Measurements from ENCODE around the gene ADAM33. TPM values are rescaled to one million over a fixed set of nuclear protein-coding genes. Genes with fewer than 3 reads are reported as not detected.

ADAM33 gene
- total RNA-seq, 4 donors from 2014 or later = 5.6 to 175 (median 23.3) TPM

GRCh38 chr20:3691306-3691705 is 9.5 kb upstream of the ADAM33 start:
- peaks cover 0 to 4% (median 0%) of the 10 kb centered on the region in 4 donors for H3K4me1 ChIP-seq
- H3K9me3 ChIP-seq = peaks cover 0 to 2% (median 0%) of the 10 kb centered on the region in 4 donors
- no peak for DNase-seq
- no peaks in the 10 kb centered on the region for H3K27me3 ChIP-seq
- TF ChIP-seq CTCF (IDR thresholded peaks at IDR 0.05) (no peak), POLR2A (IDR thresholded peaks at IDR 0.05) (no peak)
- no peak overlapping the region for H3K27ac ChIP-seq
- no peaks in the 10 kb centered on the region for H3K36me3 ChIP-seq
- no peak overlapping the region for H3K4me3 ChIP-seq

GRCh38 chr20:3690413-3690812 is 8.6 kb upstream of the ADAM33 start:
- DNase-seq = no peak
- Histone ChIP-seq H3K36me3 (no peaks in the 10 kb centered on the region), H3K27me3 (no peaks in the 10 kb centered on the region), H3K27ac (no peak overlapping the region), H3K4me3 (no peak overlapping the region), H3K4me1 (peaks cover 0 to 4% (median 0%) of the 10 kb centered on the region in 4 donors), H3K9me3 (no peaks in the 10 kb centered on the region)
- no peak for TF ChIP-seq POLR2A (IDR thresholded peaks at IDR 0.05)
- no peak for TF ChIP-seq CTCF (IDR thresholded peaks at IDR 0.05)

DNA sequence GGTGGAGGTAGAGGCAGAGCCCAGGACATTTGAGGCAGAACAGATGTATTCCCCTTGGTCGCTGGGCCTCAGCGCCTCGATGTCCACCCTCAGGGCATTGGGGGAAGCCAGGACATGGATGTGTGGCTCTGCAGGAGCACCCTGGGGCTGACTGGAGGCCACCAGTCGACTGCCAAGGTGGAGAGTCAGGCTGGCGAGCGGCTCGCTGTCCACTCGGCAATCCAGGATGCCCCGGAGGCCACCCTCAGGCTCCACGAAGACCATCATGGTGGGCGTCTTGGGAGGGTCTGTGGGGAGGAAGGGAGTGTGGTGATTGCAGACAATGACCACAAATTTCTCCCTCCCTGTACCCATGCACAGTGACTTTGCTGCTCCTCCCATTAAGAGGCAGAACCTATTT is 8.2 kb upstream of the ADAM33 start:
- no peaks in the 10 kb centered on the region for H3K27me3 ChIP-seq
- no peaks in the 10 kb centered on the region for H3K9me3 ChIP-seq
- DNase-seq = no peak
- H3K27ac ChIP-seq = no peak overlapping the region
- TF ChIP-seq POLR2A (IDR thresholded peaks at IDR 0.05) (no peak), CTCF (IDR thresholded peaks at IDR 0.05) (no peak)
- H3K4me1 ChIP-seq = peaks cover 0 to 4% (median 0%) of the 10 kb centered on the region in 4 donors
- H3K36me3 ChIP-seq = no peaks in the 10 kb centered on the region
- H3K4me3 ChIP-seq = no peak overlapping the region

GRCh38 chr20:3687655-3688054 is 5.8 kb upstream of the ADAM33 start:
- DNase-seq = no peak
- H3K27me3 ChIP-seq = no peaks in the 10 kb centered on the region
- no peaks in the 10 kb centered on the region for H3K9me3 ChIP-seq
- H3K36me3 ChIP-seq = no peaks in the 10 kb centered on the region
- H3K4me3 ChIP-seq = no peak overlapping the region
- TF ChIP-seq CTCF (IDR thresholded peaks at IDR 0.05) = no peak
- TF ChIP-seq POLR2A (IDR thresholded peaks at IDR 0.05) = no peak
- peaks cover 0 to 4% (median 0%) of the 10 kb centered on the region in 4 donors for H3K4me1 ChIP-seq
- peak overlapping the region; percentile 27 to 55 (median 46) for H3K27ac ChIP-seq

GRCh38 chr20:3686867-3687321 is 5.1 kb upstream of the ADAM33 start:
- Histone ChIP-seq H3K9me3 (no peaks in the 10 kb centered on the region), H3K4me1 (peaks cover 0 to 4% (median 2%) of the 10 kb centered on the region in 4 donors), H3K4me3 (no peak overlapping the region), H3K27me3 (no peaks in the 10 kb centered on the region), H3K36me3 (no peaks in the 10 kb centered on the region), H3K27ac (peak overlapping the region; percentile 27 to 55 (median 47))
- DNase-seq = peak; percentile 25 to 79 (median 63)
- TF ChIP-seq CTCF (IDR thresholded peaks at IDR 0.05) = no peak
- TF ChIP-seq POLR2A (IDR thresholded peaks at IDR 0.05) = no peak

- H3K27ac ChIP-seq = peak overlapping the region in 3 of 4 donors; percentile 42 to 55 (median 52)
- DNase-seq = no peak
- no peaks in the 10 kb centered on the region for H3K36me3 ChIP-seq
- H3K4me1 ChIP-seq = peaks cover 0 to 9% (median 2%) of the 10 kb centered on the region in 4 donors
- no peaks in the 10 kb centered on the region for H3K27me3 ChIP-seq
- H3K4me3 ChIP-seq = no peak overlapping the region
- no peak for TF ChIP-seq POLR2A (IDR thresholded peaks at IDR 0.05)
- no peak for TF ChIP-seq CTCF (IDR thresholded peaks at IDR 0.05)
- H3K9me3 ChIP-seq = no peaks in the 10 kb centered on the region
Observed at GRCh38 chr20:3686421-3686820, 4.6 kb upstream of the ADAM33 start.

All from Peyer's patch (tissue), 4 donors.